ENCODE results near the gene RIMS4.
A peak's percentile ranks its signal among the peaks of the same experiment; 100 is the strongest.

Gene RIMS4

GRCh38 chr20:44796758-44797457, 13.4 kb downstream of the RIMS4 start:
- DNase-seq (ENCODE audit: low spot score) (no peak), FAIRE-seq (no peak)

GRCh38 chr20:44796311-44796710, 14.0 kb downstream of the RIMS4 start:
- FAIRE-seq = no peak
- DNase-seq (ENCODE audit: low spot score) = no peak

GRCh38 chr20:44795836-44796235, 14.5 kb downstream of the RIMS4 start:
- DNase-seq (ENCODE audit: low spot score) (no peak), FAIRE-seq (no peak)

DNA sequence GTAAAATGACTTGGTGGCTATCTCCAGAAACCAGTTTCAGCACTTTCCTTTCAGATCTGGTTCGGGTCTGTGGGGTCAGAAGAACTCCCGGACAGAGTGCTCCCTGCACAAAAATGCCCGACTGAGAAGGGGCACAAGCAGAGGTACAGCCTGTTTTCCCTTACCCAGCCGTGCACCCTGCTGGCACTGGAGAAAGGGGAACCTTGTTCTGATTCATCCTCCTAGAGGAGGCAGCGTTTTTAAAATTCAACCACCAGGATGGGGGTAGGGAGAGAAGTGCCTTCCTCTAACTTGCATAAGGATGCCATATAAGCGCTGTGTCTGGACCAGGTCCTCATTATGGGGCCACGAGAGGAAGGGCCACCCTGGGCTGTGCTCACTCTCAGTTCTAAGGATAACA, 17.6 kb downstream of the RIMS4 start:
- DNase-seq (ENCODE audit: low spot score) = no peak
- FAIRE-seq = no peak

GRCh38 chr20:44790638-44791393, 19.5 kb downstream of the RIMS4 start:
- DNase-seq (ENCODE audit: low spot score) = no peak
- FAIRE-seq = no peak

GRCh38 chr20:44788706-44789456, 21.5 kb downstream of the RIMS4 start:
- FAIRE-seq (no peak), DNase-seq (ENCODE audit: low spot score) (no peak)

GRCh38 chr20:44787299-44787698, 23.0 kb downstream of the RIMS4 start:
- no peak for FAIRE-seq

DNA sequence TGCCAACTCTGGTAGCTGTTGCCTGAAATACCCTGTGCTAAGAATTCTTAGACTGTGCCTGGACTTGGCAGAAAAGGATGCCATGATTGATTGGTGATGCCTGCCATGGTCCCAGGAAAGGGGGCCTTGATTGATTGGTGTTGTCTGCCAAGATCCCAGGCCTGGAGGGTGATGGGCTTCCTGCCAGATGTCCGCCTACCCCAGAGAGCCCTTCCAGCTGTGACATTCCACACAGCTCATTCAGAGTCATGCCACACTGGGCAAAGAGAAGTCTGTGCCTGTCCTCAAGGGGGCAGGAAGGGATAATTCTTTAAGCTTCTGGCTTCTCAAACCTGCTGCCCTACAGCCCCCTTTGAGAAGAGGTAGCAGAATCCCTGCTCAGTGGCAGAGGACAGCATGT, 24.6 kb downstream of the RIMS4 start:
- FAIRE-seq (peak; percentile 68), DNase-seq (ENCODE audit: low spot score) (peak; percentile 49)

More at GRCh38 chr20:44787299-44787698, 23.0 kb downstream of the RIMS4 start:
- DNase-seq (ENCODE audit: low spot score) = no peak

DNA sequence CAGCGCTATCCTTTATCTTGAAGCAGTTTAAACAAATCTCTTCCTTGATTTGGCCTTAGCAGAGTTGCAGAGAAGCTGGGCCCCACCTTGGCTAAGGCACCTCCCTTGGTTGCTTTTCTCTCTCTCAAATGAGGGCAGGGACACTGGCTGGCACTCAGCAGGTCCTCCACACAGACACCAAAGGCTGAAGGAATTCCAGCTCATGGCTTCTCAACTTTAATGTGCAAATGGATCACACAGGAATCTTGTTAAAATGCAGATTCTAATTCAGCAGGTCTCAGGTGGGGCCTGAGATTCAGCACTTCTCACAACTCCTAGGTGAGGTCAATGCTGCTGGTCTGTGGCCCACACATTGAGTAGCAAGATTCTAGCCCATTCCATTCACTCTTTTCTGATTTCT, 25.7 kb downstream of the RIMS4 start:
- DNase-seq (ENCODE audit: low spot score) = no peak
- FAIRE-seq = no peak

DNA sequence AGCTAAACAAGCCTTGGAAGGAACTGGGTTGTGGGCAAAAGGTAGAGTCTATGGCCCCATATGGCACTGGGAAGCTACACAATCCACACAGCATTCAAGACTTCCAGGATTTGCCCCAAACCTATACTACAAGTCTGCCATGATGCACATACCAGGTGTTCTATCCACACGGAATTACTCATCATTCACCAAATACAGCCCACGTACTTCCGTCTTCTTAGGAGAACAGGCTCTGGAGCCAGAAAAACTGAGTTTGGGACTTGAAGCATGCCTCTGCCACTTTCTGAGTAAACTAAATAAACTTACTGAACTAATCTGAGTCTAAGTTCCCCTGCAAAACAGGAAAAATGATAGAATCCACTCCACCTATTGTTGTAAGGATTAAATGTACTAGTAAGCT, 28.6 kb downstream of the RIMS4 start:
- FAIRE-seq = no peak
- no peak for DNase-seq (ENCODE audit: low spot score)

DNA sequence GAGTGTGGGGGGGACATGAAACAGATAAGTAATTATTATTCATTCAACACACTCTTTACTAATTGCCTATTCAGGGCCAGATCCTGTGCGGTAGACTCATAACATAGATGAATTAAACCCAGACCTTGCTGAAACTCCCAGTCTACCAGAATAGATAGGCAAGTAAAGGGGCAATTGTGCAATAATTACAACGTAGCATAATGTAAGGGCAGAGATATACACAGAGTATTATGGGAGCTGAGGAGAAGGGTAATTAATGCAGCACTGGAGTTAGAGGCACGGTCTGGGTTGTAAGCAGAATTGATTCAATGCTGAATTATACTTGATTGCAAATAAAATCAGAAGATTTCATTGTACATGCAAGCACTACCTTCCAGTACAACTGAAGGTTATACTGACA, 29.2 kb downstream of the RIMS4 start:
- no peak for FAIRE-seq
- no peak for DNase-seq (ENCODE audit: low spot score)

DNA sequence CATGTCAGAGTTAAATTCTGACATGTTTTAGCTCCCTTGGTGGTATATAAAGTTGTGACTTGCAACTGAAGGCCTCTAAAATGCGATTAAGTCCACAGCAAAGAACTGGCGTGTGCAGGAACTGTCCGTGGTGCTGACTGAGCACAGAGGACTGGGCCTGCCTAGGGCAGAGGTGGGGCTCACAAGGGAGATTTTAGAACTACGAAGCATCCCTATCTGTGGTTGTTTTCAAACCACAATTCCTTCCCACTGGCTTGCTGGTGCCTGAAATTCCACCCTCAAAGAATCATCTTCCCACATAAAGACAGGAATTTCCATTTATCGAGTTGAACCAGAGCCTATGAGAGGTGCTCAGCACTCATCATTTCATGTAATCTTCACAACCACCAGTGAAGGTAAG, 30.1 kb downstream of the RIMS4 start:
- FAIRE-seq = peak; percentile 69

DNA sequence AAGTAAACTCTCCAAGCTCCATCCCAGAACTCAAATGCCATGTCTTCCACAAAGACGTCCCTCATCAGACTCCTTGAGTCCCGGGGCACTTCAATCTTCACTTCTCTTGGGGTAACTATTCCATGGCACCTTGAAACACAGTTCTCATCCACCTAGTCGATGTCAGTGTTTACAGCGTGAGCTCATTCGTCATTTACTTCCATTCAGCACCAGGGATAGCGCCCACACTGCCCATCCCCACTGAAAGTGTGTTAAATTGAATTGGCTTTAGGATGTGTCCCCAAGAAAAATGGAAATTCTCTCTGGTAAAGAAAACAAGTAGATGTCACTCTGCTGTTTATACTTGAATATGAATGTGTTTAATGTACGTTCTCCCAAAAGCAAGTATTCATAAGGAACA, 33.4 kb downstream of the RIMS4 start:
- DNase-seq (ENCODE audit: low spot score) (peak; percentile 62), FAIRE-seq (peak; percentile 5)

More for the DNA sequence above, 30.1 kb downstream of the RIMS4 start:
- DNase-seq (ENCODE audit: low spot score) = peak; percentile 82

DNA sequence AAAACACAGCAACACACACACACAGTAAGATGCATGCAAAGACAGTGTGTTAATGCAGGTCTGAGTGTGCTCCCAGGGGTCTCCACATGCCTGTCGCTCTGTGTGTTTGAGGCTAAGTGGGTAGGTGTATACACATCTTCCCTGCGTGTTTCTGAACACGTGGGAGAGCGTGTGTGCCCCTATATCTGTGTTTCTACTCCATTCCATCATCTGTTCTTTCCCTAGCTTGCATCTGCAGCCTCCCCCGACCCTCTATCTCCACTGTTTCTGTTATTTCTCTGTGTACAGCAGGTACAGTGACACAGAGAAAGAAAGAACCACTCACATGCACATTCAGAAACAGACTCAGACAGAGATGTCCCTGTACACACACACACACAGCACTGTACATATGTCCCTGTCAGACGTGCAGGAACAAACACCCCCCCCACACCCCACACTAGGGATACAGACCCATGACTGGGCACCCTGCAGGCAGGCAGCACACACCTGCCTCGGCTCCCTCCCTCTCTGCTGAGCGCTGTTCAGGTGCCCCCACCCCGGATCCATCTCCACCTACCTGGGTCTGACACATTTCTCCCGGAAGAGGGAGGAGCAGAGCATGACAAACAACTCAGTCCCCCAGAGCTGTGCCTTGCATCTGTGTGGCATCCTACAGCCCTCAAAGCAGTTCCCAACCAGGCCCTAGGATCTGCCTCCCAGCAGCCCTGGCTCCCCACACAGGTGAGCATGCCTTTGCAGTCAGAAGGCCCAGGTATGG, 37.1 kb downstream of the RIMS4 start:
- no peak for DNase-seq (ENCODE audit: low spot score)
- no peak for FAIRE-seq

- DNase-seq (ENCODE audit: low spot score) (no peak), FAIRE-seq (peak; percentile 44)
These were observed 37.7 kb downstream of the RIMS4 start for GRCh38 chr20:44772636-44773035.

DNA sequence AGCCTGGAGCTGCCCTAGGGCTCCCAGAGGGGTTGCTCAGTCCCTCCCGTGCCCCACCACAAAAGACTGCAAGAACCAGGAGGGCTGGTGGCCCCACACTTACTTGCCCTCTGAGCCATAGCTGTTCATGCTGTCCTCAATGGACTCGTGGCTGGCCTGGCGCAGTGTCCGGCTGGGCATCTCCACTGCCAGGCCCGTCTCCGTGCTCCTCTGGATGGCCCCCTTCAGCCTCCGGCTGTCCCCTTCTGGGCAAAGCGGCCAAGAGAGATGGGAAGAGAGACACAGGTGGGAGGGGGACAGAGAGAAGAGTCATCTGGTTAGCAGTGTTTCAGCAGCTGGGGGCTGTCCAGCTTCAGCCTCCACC, 39.2 kb downstream of the RIMS4 start:
- FAIRE-seq (no peak), DNase-seq (ENCODE audit: low spot score) (no peak)

DNA sequence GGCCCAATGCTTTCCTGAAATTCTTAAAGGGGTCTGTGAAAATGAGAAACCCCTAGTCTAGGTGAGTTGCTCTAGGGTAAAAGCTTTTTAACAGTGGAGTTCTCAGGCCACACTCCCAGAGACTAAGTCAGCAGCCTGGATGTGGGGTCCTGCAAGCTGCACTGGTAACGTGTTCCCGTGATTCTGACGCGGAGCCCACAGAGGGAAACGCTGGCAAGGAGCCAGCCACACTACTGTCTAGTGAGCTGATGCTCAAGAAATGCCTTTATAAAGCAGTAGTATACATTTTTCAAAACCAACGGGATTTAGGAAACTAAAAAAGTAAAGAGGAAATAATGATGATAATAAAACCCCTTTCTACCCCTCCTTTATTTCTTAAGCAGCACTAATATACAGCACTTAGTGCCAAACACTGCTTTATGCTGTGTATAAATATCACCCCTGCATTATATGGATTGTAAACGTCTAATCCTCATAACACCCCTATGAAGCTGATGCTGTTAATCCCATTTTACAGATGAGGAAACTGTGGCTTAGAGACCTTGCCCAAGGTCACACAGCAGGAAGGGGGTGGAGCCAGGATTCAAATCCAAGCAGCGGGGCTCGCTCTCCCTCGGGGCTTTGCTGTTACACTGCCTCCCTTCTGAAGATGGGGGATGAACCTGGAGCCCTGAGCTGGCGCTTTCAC, 39.7 kb downstream of the RIMS4 start:
- DNase-seq (ENCODE audit: low spot score) = no peak
- no peak for FAIRE-seq

GRCh38 chr20:44769481-44769863, 40.9 kb downstream of the RIMS4 start:
- DNase-seq (ENCODE audit: low spot score) (no peak), FAIRE-seq (no peak)

- FAIRE-seq (no peak), DNase-seq (ENCODE audit: low spot score) (no peak)
These were observed 41.4 kb downstream of the RIMS4 start for GRCh38 chr20:44768854-44769480.

GRCh38 chr20:44768256-44768655, 42.1 kb downstream of the RIMS4 start:
- DNase-seq (ENCODE audit: low spot score) (no peak), FAIRE-seq (no peak)

All from urothelium cell line (cell line).